Cardiac septum (tissue), 1 donor: ENCODE data around the gene ASAP3. TPM values are rescaled to one million over a fixed set of nuclear protein-coding genes. Genes with fewer than 3 reads are reported as not detected.
"Not testable (repeated sequence)": the region's sequence is repeated elsewhere in the genome, so short reads cannot be mapped to it uniquely, and the experiment has no call there.

Experiments
- DNase-seq: peaks from one replicate; pipeline ENCODE4 v3.0.0-alpha.2; 2020; ENCODE audit warnings: low spot score
- intact Hi-C: fragments of 100-400 bp; cut with DNase I; formaldehyde crosslinking; loops from one replicate; pipeline ENCODE4 v1.14.0; 2022
- total RNA-seq: library from RNA; stranded (reverse); fragmentation: NEBNext Ultra II Directional; extraction: Animal tissue kit (Norgen Biotek cat#: 25700); gene quantifications from one replicate; pipeline ENCODE4 v1.2.1, GENCODE V29; 2021
- donor health status: DM: no; HTN: no; CAD: no.

The ASAP3 gene
- total RNA-seq, 1 donor from 2014 or later, result 30.5 TPM

GRCh38 chr1:23521588-23521987 is 37.6 kb upstream of the ASAP3 start:
- no peak for DNase-seq
- intact Hi-C loops, result no loop called here

GRCh38 chr1:23517581-23517980 is 33.6 kb upstream of the ASAP3 start:
- intact Hi-C loops, result no loop called here
- no peak for DNase-seq

GRCh38 chr1:23515905-23516304 is 31.9 kb upstream of the ASAP3 start:
- no peak for DNase-seq
- intact Hi-C loops, result no loop called here

- intact Hi-C loops, result no loop called here
- no peak for DNase-seq
These were observed 30.2 kb upstream of the ASAP3 start for GRCh38 chr1:23514111-23514679.

- no peak for DNase-seq
- intact Hi-C loops, result no loop called here
These were observed 25.9 kb upstream of the ASAP3 start for GRCh38 chr1:23509896-23510295.

GRCh38 chr1:23506376-23507107 is 22.6 kb upstream of the ASAP3 start:
- intact Hi-C loops, result no loop called here
- no peak for DNase-seq

- DNase-seq, result no peak
- intact Hi-C loops, result no loop called here
These were observed 21.9 kb upstream of the ASAP3 start for GRCh38 chr1:23505851-23506250.

GRCh38 chr1:23504156-23504555 is 20.2 kb upstream of the ASAP3 start:
- intact Hi-C loops, result not testable (repeated sequence)

GRCh38 chr1:23502951-23503350 is 19.0 kb upstream of the ASAP3 start:
- intact Hi-C loops, result no loop called here
- DNase-seq, result no peak

More at GRCh38 chr1:23504156-23504555, 20.2 kb upstream of the ASAP3 start:
- DNase-seq, result not testable (repeated sequence)

- intact Hi-C loops, result no loop called here
- no peak for DNase-seq
These were observed 16.5 kb upstream of the ASAP3 start for GRCh38 chr1:23500466-23500865.

- no peak for DNase-seq
- intact Hi-C loops, result loop anchor here (2.0 to 5.0 kb wide), 3 partner anchors 33 to 139 kb away; partner anchors contain the start of gene E2F2
These were observed 13.9 kb upstream of the ASAP3 start for GRCh38 chr1:23497777-23498439.

GRCh38 chr1:23496490-23497181 is 12.7 kb upstream of the ASAP3 start:
- DNase-seq, result no peak
- intact Hi-C loops, result loop anchor here (2.0 to 5.0 kb wide), 3 partner anchors 34 to 141 kb away; partner anchors contain the start of gene E2F2

- not testable (repeated sequence) for DNase-seq
These were observed 10.9 kb upstream of the ASAP3 start for GRCh38 chr1:23494836-23495235.

GRCh38 chr1:23492776-23493175 is 8.8 kb upstream of the ASAP3 start:
- DNase-seq, intact Hi-C loops: not testable (repeated sequence)

More at GRCh38 chr1:23494836-23495235, 10.9 kb upstream of the ASAP3 start:
- intact Hi-C loops, result loop anchor here (5.0 kb wide), 1 partner anchor 142 kb away; no protein-coding TSS in a partner anchor

GRCh38 chr1:23492132-23492720 is 8.2 kb upstream of the ASAP3 start:
- intact Hi-C loops, result no loop called here
- no peak for DNase-seq

GRCh38 chr1:23489842-23490241 is 5.9 kb upstream of the ASAP3 start:
- no peak for DNase-seq
- intact Hi-C loops, result no loop called here

- intact Hi-C loops, result no loop called here
- DNase-seq, result no peak
These were observed 988 bp upstream of the ASAP3 start for GRCh38 chr1:23485002-23485332.

- intact Hi-C loops, result loop anchor here (5.0 kb wide), 3 partner anchors 62 to 142 kb away; partner anchors contain the start of genes HNRNPR, TCEA3 and ZNF436
- peak; percentile 95 for DNase-seq
These were observed 448 bp upstream of the ASAP3 start for GRCh38 chr1:23484253-23485001.

- intact Hi-C loops, result loop anchor here (5.0 kb wide), 3 partner anchors 60 to 140 kb away; partner anchors contain the start of genes HNRNPR, TCEA3 and ZNF436
- peak; percentile 15 for DNase-seq
These were observed 2.1 kb downstream of the ASAP3 start for GRCh38 chr1:23481904-23482303.
